Subcutaneous adipose tissue (tissue), 4 donors: ENCODE results near the gene CD302. TPM values are rescaled to one million over a fixed set of nuclear protein-coding genes. Genes with fewer than 3 reads are reported as not detected.

Experiments
- total RNA-seq, 4 donors: library from RNA; depleted of rRNA; stranded (reverse); fragments of >200 nt; gene quantifications; one replicate each; pipeline ENCODE4 v1.1.0, GENCODE V29; 2016
- TF ChIP-seq, protein P1 (sequence below): fragments of 450-650 bp; IDR thresholded peaks from one replicate; pipeline ENCODE4 v1.5.1; 2016; ENCODE audit warnings: low read depth, mild to moderate bottlenecking, control low read depth, antibody characterized with exemption, moderate library complexity

Gene CD302
- total RNA-seq, result 100 to 1,000 TPM in 3 of 4 donors, 10 to 100 TPM in 1; 88.9 to 270 (median 170) TPM

DNA sequence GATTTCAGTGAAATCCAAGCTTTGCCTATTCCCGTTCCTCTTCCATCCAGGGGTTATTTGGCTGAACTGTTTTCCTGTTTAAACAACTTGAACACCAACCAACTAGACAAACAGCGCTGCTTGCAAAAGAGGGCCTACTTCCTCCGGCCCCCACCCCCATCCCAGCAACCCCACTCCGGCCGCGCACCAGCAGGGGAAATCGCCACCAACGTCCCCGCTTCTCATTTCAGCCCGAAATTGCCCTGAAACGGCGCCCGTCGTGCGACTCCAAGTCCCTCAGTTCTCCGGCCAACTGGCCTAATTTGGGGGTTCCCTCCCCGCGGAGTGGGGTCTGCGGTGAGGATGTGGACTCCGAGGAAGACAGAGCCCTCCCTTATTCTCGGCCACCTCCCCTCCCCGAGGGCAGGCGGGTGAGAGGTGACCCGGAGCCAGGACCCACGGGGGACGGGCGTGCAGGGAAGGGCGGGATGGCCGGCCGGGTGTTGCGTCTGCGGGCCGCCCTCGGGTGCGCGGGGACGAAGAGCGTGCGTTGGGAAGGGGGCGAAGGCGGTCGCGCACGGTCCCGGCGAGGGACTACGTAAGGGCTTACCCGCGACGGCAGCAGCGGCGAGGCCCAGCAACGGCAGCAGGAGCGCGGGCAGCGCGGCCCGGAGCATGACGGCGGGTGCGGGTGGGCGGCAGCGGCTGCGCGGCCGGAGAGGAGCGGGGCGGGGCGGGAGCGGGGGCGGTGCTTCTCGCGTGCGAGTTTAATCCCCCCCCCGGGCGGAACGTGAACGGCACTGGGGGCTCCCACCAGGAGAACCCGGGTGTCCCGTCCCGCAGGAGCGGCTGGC is at the start of gene CD302:
Gene CD302 (minus strand): TSS at position 666 of the 833 bp plus-strand sequence. CDS start 10 bp downstream, at position 656.
- TF ChIP-seq, protein P1, sequence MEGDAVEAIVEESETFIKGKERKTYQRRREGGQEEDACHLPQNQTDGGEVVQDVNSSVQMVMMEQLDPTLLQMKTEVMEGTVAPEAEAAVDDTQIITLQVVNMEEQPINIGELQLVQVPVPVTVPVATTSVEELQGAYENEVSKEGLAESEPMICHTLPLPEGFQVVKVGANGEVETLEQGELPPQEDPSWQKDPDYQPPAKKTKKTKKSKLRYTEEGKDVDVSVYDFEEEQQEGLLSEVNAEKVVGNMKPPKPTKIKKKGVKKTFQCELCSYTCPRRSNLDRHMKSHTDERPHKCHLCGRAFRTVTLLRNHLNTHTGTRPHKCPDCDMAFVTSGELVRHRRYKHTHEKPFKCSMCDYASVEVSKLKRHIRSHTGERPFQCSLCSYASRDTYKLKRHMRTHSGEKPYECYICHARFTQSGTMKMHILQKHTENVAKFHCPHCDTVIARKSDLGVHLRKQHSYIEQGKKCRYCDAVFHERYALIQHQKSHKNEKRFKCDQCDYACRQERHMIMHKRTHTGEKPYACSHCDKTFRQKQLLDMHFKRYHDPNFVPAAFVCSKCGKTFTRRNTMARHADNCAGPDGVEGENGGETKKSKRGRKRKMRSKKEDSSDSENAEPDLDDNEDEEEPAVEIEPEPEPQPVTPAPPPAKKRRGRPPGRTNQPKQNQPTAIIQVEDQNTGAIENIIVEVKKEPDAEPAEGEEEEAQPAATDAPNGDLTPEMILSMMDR, result no peak

DNA sequence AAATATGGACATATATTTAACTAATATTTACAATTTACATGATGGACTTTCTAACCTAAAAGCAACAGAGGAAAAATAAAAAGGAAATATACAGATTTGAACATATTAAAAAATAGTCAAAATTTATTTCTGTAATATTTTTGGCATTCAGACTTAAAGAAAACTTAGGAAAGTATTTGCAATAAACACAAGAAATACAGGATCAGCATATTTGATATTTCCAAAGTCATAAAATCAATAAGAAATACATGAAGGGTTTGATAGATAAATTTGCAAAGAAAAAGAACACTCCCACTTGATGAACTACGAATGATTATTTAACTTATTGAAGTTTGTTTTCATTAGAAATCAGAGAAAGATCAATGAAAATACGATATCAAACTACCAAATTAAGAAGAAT is 48.6 kb upstream of the CD302 start:
- TF ChIP-seq, protein P1, result no peak

- TF ChIP-seq, protein P1, result no peak
These were observed 42.6 kb upstream of the CD302 start for GRCh38 chr2:159840616-159841015.

DNA sequence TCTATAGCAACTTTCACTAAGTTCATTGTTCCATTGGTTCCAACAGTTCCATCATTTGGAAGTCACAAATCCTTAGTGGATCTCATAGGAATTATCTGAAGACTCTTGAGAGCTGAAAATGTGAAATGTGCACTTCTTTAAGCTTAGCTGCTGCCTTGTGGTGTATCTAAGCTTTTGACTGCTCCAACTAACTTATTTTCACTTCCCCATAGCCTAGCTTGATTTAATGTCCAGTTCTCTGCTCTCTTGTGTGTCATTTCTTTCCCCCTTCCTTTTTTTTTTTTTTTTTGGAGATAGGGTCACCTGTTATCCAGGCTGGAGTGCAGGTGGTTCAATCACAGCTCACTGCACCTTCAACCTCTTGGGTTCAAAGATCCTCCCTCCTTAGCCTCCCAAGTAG is 34.9 kb upstream of the CD302 start:
- TF ChIP-seq, protein P1, result no peak

DNA sequence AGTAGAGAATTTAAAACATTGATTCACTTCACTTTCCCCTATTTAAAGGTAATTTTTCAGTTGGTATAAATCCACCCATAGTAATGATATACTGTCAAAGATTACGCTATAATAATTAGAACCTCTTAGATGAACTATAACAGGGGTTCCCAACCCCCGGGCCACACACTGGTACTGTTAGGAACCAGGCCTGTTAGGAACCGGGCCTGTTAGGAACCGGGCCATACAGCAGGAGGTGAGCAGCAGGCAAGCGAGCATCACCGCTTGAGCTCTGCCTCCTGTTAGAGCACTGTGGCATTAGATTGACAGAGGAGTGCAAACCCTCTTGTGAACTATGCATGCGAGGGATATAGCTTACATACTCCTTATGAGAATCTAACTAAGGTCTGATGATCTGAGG is 34.0 kb upstream of the CD302 start:
- TF ChIP-seq, protein P1, result no peak

DNA sequence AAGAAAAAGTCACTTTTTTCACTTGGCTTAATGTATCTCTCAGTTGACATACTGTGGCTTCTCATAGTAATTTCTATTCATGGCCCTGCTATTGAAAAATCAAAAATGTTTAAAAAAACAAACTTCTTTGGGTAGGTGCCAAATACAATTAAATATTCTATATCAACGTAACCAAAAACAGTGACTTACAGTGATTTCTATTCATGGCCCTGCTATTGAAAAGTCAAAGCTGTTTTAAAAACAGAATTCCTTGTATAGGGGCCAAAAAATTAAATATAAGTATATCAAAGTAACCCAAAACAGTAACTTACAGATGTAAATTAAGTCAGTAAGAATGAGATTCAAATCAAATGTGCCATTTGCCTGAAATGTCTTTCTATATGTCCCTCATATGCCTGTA is 31.4 kb upstream of the CD302 start:
- TF ChIP-seq, protein P1, result no peak

GRCh38 chr2:159828738-159829137 is 30.7 kb upstream of the CD302 start:
- TF ChIP-seq, protein P1, result no peak
